ENCODE measurements around the gene TTC16. TPM values are rescaled to one million over a fixed set of nuclear protein-coding genes. Genes with fewer than 3 reads are reported as not detected.

TTC16 gene
- total RNA-seq, 1 experiment from 2014 or later: not detected

DNA sequence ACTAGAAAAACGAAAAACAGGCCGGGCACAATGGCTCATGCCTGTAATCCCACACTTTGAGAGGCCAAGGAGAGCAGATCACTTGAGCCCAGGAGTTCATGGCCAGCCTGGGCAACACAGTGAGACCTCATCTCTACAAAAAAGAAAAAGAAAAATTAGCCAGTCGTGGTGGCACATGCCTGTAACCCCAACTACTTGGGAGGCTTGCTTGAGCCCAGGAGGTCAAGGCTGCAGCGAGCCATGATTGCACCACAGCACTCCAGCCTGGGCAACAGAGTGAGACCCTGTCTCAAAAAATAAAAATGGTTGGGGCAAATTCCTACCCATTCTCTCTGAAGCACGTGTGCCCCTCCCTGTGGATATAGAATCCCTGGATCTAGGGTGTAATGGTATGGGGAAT, 17.5 kb upstream of the TTC16 start:
- no peak overlapping the region for H3K4me2 ChIP-seq (ENCODE audit: insufficient read depth, insufficient read length, low read length)
- no peak overlapping the region for H2BK120ac ChIP-seq (ENCODE audit: low read depth, low read length, poor library complexity, severe bottlenecking)

More for the DNA sequence above, 17.5 kb upstream of the TTC16 start:
- H2AFZ ChIP-seq (ENCODE audit: low read length): no peak overlapping the region
- H2BK5ac ChIP-seq (ENCODE audit: insufficient read length, low read length): no peak overlapping the region
- no peak for DNase-seq
- no peaks in the 10 kb centered on the region for H3K4me1 ChIP-seq (ENCODE audit: insufficient read depth, low read length)
- no peak overlapping the region for H4K8ac ChIP-seq (replicated peaks; ENCODE audit: insufficient read length, low read depth, low read length)
- no peak overlapping the region for H3K9ac ChIP-seq (ENCODE audit: extremely low read depth, insufficient read length, low read length)
- peaks cover 0 to 4% (median 0%) of the 10 kb centered on the region in 3 experiments; a peak in 2 of 7 replicates for H3K36me3 Mint-ChIP-seq (ENCODE audit: insufficient read depth in 1 of 3, low read depth in 3 of 3)
- no peaks in the 10 kb centered on the region for H3K27me3 ChIP-seq (ENCODE audit: insufficient read depth, low read length)
- H3K18ac ChIP-seq (ENCODE audit: insufficient read length, low read depth, low read length): no peak overlapping the region
- H3K27ac Mint-ChIP-seq: no peak overlapping the region
- H4K5ac ChIP-seq (ENCODE audit: insufficient read length, low read depth, low read length): no peak overlapping the region
- H3K4ac ChIP-seq (ENCODE audit: low read depth, low read length): no peak overlapping the region
- no peak overlapping the region for H2BK20ac ChIP-seq (ENCODE audit: low read depth, low read length, poor library complexity, severe bottlenecking)
- H2AK5ac ChIP-seq (ENCODE audit: insufficient read length, low read length): no peak overlapping the region
- no peaks in the 10 kb centered on the region for H3K79me2 ChIP-seq (ENCODE audit: insufficient read depth, low read length)
- no peaks in the 10 kb centered on the region for H3K79me1 ChIP-seq (ENCODE audit: insufficient read depth, low read depth, low read length, poor library complexity, severe bottlenecking)
- peaks cover 6% of the 10 kb centered on the region for H3K27me3 Mint-ChIP-seq (ENCODE audit: low read depth)
- whole genome bisulfite sequencing (ENCODE audit: extremely low coverage, insufficient read length, low lambda C conversion rate): no CpG with 5 or more reads among the region's 5 CpGs
- H3K9me3 ChIP-seq (ENCODE audit: control insufficient read depth, low read depth, low read length): no peaks in the 10 kb centered on the region
- H4K20me1 ChIP-seq (ENCODE audit: control insufficient read depth, insufficient read depth, insufficient read length): no peaks in the 10 kb centered on the region
- H3K56ac ChIP-seq (ENCODE audit: insufficient read length, low read depth, low read length): no peak overlapping the region
- peaks cover 4% of the 10 kb centered on the region for H3K23me2 ChIP-seq (ENCODE audit: insufficient read length, low read depth, low read length, poor library complexity, severe bottlenecking)
- no peak overlapping the region for H2BK12ac ChIP-seq (ENCODE audit: insufficient read length, low read depth, low read length)
- no peak overlapping the region for H4K91ac ChIP-seq (ENCODE audit: insufficient read length, low read depth, low read length)
- H3K9me3 Mint-ChIP-seq: no peaks in the 10 kb centered on the region
- H2BK15ac ChIP-seq (ENCODE audit: low read depth, low read length): no peak overlapping the region
- no peak overlapping the region for H3T11ph ChIP-seq (ENCODE audit: low read length)
- H3K27ac ChIP-seq (ENCODE audit: insufficient read length, low read depth, low read length): no peak overlapping the region
- H3K23ac ChIP-seq (ENCODE audit: insufficient read length, low read depth, low read length): no peak overlapping the region
- 0 out of 5 replicates have a peak overlapping the region, but pooled peaks of 1 of the 2 experiments have one; percentile 70 for H3K4me3 Mint-ChIP-seq
- no peak overlapping the region for H3K14ac ChIP-seq (ENCODE audit: insufficient read depth, low read length)
- TF ChIP-seq, protein P1, sequence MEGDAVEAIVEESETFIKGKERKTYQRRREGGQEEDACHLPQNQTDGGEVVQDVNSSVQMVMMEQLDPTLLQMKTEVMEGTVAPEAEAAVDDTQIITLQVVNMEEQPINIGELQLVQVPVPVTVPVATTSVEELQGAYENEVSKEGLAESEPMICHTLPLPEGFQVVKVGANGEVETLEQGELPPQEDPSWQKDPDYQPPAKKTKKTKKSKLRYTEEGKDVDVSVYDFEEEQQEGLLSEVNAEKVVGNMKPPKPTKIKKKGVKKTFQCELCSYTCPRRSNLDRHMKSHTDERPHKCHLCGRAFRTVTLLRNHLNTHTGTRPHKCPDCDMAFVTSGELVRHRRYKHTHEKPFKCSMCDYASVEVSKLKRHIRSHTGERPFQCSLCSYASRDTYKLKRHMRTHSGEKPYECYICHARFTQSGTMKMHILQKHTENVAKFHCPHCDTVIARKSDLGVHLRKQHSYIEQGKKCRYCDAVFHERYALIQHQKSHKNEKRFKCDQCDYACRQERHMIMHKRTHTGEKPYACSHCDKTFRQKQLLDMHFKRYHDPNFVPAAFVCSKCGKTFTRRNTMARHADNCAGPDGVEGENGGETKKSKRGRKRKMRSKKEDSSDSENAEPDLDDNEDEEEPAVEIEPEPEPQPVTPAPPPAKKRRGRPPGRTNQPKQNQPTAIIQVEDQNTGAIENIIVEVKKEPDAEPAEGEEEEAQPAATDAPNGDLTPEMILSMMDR (conservative IDR thresholded peaks at IDR 0.05): no peak
- peaks cover 2 to 7% of the 10 kb centered on the region in 2 experiments for H3K4me1 Mint-ChIP-seq
